HEK293 (cell line): ENCODE data around the gene CLIP1.

Experiments
- ZSCAN23 ChIP-seq: fragments of 450-650 bp; formaldehyde crosslinking; IDR thresholded peaks from 2 replicates; pipeline ENCODE4 v1.5.1; 2016; ENCODE audit warnings: missing biosample characterization, missing genetic modification characterization
- TF ChIP-seq, protein P1 (sequence below): fragments of 450-650 bp; formaldehyde crosslinking; IDR thresholded peaks from 2 replicates; pipeline ENCODE4 v1.5.1; 2016; ENCODE audit warnings: missing biosample characterization, missing genetic modification characterization
- TF ChIP-seq, protein P2 (sequence below): fragments of 450-650 bp; formaldehyde crosslinking; IDR thresholded peaks from 2 replicates; pipeline ENCODE4 v1.5.1; 2016; ENCODE audit warnings: missing biosample characterization, missing genetic modification characterization

DNA sequence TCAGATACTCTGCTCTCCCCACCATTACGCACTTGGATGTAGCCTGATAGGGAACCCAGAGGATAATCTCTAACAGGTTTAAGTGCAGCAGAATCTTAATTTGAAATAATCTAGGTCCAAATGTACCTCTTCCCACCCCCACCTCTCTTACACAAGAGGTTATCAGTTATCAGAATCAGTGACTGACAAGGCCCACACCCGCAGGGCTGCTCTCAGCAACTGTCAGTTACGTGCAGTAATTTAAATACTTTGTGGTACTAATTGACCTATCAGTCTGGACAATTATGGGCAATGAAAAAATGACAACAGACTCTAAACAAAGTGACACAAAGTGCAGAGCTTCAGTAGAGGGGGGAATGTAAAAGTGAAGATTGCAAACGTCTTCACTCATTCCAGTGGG lies 74.0 kb downstream of the CLIP1 start:
- TF ChIP-seq, protein P1, sequence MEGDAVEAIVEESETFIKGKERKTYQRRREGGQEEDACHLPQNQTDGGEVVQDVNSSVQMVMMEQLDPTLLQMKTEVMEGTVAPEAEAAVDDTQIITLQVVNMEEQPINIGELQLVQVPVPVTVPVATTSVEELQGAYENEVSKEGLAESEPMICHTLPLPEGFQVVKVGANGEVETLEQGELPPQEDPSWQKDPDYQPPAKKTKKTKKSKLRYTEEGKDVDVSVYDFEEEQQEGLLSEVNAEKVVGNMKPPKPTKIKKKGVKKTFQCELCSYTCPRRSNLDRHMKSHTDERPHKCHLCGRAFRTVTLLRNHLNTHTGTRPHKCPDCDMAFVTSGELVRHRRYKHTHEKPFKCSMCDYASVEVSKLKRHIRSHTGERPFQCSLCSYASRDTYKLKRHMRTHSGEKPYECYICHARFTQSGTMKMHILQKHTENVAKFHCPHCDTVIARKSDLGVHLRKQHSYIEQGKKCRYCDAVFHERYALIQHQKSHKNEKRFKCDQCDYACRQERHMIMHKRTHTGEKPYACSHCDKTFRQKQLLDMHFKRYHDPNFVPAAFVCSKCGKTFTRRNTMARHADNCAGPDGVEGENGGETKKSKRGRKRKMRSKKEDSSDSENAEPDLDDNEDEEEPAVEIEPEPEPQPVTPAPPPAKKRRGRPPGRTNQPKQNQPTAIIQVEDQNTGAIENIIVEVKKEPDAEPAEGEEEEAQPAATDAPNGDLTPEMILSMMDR (tag by site-specific recombination), result no peak
- no peak for TF ChIP-seq ZSCAN23 (tag by site-specific recombination)
- TF ChIP-seq, protein P2, sequence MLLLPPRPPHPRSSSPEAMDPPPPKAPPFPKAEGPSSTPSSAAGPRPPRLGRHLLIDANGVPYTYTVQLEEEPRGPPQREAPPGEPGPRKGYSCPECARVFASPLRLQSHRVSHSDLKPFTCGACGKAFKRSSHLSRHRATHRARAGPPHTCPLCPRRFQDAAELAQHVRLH (tag by site-specific recombination), result no peak
